Fibroblast of peridontal ligament (primary cell): ENCODE data around the gene CCN5.
"Not testable (repeated sequence)": the region's sequence is repeated elsewhere in the genome, so short reads cannot be mapped to it uniquely, and the experiment has no call there.

Experiments used
- DNase-seq: peaks from one replicate; pipeline ENCODE4 v3.0.0-alpha.2; 2010; ENCODE audit errors: extremely low read depth

The CCN5 gene

DNA sequence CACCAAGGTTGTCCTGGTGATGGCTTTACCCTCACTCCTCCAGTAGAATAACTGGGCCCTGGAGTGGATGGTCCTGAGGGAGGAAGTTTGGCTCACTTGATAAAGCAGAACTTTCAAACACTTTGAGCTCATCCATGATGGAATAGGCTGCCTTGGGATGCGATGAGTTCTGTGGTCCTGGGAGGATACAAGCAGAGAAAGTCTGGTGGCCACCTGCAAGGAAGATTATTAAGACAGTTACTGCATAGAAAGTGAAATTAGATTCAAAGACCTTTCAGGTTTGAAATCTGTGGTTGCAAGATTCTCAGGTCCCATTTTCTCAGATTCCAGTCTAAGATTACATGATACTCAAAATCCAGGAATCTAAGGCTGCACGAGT is 19.9 kb upstream of the CCN5 start:
- DNase-seq: no peak

DNA sequence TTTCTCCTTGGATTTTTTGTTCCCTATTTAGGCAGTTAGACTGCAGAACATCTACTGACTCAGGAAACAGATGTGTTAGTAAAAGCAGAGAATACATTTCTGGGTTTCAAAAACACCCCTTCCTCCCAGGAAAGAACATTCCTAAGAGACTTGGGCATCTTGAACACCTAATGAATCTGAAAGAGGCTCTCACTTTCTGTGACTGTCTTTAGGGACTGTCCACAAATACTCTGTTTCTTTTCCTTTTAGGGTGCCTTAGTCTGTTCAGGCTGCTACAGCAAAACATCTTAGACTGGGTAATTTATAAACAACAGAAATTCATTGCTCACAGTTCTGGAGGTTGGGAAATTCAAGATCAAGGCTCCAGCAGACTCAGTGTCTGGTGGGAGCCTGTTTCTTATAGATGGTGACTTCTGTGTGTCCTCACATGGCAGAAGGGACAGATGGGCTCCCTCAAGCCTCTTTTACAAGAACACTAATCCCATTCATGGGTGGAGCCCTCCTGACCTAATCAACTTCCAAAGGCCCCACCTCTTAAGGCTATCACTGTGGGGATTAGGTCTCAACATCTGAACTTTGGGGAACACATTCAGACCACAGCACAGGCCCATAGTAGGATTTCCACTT is 19.4 kb upstream of the CCN5 start:
- peak; percentile 85 for DNase-seq

DNA sequence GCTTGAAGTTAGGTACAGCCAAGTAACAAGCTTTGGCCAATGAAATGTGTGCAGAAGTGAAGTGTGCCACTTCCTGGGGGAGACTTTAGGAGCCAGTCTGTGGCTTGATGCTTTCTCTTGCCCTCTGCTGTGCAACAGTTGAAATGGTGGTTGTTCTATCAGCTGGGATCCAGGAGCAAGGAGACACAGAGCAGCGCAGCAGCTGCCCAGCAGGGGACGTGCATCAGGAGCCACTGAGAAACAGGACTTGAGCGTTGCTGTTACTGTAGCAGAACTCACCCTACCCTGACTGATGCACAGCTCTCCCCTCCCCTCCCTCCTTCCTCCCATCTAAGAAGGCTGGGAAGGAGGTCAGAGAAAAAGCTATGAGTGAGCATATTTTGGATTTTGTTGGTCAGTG is 18.9 kb upstream of the CCN5 start:
- no peak for DNase-seq

DNA sequence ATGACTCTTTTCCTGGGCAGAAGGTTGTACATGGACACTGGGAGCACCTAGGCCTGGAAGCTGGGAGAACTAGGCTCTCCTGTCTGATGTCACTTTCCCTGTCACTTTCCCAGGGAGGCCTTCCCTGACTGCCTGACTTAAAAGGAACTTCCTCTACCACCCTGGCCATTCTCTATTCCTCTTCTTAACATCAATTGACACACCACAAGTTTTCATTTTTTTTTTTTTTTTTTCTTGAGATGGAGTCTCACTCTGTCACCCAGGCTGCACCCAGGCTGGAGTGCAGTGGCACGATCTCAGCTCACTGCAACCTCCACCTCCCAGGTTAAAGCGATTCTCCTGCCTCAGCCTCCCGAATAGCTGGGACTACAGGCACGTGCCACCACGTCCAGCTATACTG is 18.1 kb upstream of the CCN5 start:
- not testable (repeated sequence) for DNase-seq

DNA sequence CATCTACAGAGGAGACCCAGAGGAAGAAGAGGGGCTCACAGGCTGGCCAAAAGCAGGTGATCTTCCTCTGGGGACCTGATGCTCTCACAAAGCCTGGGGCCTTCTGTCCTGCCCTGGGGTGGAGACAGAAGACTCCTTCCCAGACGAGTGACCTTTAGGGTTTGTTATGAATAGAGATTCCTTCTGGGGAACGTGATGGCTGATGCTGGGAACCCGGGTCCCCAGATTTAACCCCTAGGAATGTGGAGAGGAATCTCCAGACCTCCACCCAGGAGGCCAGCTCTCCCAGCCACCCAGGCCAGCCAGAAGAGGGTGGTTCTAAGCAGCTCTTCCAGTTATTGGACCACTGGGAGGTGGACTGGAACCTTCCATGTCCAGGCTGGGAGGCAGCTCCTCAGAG is 16.8 kb upstream of the CCN5 start:
- DNase-seq: no peak

DNA sequence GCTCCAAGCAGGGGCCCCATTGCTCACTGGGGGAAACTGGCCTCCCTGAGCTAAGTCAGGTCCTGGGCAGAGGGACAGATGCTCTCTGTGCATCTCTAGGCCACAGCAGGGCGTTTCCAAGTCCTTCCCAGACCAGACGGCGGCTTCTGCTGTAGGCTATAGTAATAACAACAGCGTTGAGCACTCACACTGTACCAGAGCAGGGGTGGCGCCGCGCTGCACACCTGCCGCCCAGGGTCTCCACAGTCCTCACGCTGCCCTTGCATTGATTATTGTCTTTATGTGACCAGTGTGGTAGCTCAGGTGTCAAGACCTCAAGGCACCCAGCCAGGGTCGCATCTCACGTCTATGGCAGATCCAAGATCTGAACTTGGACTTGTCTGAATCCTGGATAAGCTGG is 14.9 kb upstream of the CCN5 start:
- DNase-seq: no peak

DNA sequence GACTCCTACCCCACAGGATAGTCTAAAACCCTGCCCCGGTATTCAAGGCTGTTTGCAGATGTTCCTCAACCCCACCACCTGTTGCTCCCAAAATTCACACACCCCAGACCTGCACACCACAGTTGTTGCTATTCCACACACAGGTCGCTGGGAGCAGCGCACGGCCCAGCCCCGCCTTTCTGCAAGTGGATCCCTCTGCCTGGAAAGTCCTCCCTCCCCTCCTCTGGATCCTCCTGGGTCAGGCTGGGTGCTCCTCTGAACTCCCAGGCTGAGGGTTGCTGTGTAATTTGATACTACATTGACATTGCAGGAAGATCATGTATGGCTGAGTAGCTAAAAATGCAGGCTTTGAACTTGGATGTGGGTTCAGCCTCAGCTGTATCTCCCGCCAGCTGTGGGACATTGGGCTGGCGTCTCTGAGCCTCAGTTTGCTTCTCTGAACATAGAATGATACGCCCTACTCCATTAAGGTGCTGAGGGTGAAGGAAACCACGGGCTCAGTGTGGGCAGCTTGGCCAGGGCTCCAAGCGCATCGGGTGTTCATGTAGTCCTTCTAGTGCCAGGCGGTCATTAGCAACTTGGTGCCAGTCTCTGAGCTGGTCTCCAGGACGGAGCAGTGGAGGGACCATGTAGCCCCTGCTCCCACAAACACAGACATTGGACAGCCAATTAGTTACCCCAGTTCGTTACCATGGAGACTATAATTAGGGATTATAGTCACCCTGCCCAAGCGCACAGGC is 13.9 kb upstream of the CCN5 start:
- peak; percentile 59 for DNase-seq

DNA sequence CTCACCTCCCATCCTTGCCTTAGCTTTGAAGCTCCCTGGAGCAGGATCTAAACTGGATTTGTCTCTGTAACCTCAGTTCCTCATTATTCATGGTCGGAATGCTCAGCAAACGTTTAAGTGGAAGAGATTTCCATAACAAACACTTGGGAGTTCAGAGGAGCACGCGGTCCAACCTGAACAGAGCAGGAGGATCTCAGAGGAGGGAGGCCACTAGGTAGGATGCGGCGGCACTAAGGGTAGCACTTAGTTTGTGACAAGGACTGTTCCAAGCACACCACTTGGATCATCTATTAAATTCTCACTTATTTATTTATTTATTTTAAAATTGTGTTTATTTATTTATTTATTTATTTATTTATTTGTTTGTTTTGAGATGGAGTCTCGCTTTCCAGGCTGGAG is 13.3 kb upstream of the CCN5 start:
- DNase-seq: no peak

DNA sequence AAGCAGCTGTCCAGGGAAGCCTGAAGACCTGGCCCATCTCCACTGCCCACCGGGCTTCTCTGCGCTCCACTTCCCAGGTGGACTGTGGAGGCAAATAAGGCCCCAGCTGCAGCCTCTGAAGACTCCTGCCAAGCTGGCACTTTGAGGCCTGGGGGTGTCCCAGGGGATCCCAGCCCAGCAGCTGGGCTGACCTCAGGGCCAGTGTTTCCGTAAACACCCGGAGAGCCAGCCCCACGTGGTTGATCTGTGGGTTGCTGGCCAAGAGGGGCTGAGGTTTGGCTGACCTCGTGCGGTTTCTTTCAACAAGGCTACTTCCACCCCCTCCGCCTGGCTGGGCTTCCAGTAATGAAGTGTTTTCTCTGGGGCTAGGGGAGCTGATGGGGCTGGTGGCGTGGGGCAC is 12.4 kb upstream of the CCN5 start:
- peak; percentile 99 for DNase-seq

DNA sequence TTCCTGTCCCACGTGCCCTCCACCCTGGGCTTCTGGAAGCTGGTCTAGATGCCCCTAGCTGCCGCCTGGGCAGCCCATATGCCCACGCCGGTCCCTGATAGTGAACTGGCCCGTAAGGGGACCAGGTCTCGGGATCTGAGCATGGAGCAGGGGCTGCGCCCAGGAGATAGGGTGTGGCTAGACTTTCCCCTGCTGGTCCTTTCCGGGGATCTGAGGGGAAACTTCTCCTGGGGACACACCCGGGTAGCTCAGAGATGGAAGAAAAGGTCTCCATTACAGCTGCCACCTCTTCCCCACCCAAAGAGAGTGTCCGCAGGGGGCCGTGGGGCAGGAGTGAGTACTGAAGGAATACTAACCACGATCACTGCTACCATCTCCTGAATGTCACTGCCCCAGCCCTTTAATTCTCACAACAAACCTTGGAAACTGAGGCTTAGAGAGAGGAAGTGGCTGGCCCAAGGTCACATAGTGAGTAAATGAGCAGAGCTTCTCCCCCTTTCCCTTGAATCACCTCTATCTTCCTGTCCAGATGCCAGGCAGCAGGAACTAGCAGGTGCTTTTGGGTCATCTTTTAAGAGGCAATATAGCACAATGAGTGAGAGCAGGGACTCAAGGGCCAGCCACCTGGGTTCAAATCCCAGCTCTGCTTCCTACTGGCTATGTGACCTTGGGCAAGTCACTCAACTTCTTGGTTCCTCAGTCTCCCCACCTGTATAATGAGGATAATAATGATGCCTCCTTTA is 11.8 kb upstream of the CCN5 start:
- DNase-seq: no peak

DNA sequence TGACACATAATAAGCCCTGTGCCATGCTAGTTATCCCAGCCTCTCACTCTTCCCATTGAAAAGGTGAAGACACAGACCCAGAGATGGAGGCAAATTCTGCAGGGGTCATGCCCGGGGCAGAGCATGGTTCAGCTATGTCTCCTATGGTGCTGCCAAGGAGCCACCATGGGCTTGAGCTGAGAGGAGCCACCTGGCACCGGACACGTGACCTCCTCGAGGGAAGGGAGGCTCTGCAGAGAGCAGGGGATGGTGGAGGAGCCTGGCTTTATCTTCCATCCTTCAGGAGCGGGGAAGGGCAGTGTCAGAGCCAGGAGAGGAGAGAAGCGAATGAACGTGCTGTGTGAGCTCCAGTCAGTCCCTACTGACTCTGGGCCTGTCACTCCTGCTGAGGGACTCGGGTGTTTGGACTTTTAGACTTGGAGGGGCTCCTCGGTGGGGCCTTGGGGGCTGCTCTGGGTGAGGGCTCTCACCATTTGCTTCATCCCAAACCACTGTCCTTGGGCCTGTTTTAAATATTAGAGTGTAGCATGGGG is 11.1 kb upstream of the CCN5 start:
- DNase-seq: no peak

DNA sequence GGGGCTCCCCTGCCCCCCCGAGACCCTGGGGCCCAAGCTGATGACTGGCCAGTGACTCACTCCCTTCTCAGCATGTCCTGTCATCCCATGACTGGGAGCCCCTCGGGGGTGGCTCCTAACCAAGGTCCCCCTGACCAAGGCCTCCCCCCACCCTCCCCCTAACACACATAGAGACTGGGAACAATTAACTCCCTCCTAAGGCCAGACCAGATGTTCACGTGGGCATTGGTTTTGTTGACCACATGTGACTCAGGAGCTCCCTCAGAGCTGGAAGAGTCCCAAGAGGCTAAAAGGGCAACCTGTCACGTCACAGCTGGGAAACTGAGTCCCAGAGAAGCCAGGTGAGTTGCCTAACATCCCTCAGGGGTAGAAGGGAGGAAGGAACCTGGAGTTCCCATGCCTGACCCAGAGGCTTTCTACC is 10.6 kb upstream of the CCN5 start:
- peak; percentile 93 for DNase-seq

DNA sequence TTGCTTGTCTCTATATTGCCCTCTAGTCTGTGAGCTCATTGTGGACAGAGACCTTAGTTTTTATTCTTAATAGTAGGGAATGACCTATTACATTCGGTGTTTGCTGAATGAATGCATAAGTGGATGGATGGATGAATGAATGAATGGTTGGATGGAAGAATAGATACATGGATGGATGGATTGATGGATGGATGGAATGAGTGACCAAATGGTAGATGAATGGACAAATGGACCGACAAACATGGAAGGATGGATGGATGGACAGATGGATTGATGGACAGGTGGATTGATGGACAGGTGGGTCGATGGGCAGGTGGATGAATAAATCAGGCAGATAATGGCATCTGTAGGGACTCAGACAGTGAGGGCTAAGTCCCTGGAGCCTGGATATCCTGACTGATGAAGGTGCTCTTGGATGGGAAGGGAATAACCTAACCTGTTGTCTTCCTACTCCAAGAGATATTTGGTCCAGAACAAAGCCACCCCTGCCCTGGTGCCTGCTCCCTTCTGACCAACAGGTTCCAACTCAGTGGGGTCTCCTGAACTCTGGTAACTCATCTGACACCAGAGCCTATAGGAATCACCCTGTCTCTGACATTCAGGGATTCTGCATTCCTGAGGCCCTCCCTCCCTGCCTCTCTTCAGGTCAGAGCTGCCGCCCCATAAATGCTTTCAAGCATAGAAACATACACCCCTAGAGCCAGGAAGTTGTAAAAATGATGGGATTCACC is 9.6 kb upstream of the CCN5 start:
- DNase-seq: no peak

DNA sequence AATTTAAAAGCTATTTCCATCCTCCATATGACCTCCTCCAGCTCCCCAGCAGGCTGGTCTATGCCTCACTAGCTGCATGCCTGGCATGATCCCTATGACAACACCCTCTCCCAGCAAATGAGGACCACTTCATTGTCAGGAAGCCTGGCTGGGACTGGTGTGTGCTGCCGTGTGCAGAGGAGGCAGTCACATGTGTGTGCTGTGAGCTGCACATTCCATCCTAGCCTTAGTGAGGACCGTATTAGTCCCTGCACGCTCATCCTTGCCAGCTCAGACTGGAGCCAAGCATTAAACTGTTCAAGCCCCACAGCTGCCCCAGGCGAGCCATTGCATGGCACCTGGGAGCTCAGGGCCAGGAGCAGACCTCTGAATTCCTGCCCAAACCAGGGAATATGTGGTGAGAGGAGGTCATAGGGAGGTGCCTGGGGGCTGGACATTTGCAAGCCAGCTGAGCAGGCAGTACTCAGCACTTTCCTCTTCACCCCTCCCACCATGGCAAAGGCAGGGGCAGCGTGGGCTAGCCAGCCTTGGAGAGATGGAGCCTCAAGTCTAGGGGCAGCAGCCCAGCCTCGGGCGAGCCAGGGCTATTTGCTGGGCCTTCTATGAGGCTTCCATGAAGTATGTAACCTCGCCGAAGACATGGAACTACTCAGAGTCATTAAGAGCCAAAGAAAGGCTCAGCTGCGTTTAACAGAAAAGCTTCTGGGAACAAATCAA is 8.7 kb upstream of the CCN5 start:
- peak; percentile 92 for DNase-seq

DNA sequence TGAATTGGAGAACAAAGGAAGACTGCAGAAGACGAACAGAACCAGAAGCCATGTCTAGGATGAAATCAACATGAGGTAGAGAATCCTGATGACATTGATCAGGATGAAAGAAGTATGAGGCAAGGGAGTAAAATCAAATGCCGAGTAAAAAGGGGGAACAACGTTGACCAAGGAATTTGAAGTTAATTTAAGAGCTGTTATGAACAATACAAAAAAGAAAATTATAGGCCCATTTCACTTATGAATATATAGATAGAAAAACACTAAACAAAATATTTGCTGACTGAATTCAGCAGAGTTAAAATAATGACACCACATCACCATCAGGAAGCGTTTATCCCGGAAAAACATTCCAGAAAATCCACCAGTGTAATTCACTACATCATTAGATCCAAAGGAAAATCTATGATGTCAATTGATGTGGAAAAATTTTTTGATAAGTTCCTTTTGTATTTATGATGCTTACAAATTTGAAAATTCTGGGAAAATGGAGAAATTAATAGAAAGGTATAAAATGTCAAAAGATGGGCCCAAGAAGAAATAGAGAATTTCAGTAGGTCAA is 8.1 kb upstream of the CCN5 start:
- peak; percentile 48 for DNase-seq

DNA sequence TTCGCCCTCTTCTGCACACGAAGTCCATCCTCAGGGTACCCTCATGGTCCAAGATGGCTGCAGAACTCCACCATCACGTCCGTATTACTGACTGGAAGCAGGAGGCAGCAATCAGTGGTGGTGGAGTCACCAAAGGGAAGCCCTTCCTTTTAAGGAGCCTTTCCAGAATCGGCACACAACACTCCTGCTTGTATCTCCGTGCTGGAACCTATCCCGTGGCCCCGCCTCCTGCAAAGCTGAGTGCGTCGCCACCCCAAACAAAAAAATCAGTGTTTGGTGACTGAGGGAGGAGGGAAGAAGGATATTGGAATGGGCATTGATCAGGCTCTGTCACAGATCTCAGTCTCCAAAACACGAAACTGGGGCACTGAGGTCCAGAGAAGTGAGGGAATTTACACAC is 5.8 kb upstream of the CCN5 start:
- no peak for DNase-seq

DNA sequence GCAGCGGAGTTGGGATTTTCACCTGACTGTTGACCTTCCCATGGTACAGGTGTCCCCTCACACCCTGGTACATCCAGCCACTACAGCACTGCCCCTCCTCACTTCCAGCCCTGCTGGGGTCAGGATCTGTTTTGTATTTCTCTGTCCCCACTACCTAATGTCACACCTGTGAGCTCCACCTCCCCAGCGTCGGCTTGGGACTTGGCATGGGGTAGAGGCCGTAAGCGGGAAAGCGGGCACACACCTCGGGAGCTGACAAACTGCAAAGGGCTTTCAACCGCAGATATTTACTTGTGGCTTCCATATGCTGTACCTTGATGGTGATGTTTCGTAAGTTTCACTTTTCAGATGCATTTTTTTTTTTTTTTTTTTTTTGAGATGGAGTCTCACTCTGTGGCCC is 5.4 kb upstream of the CCN5 start:
- DNase-seq: no peak

DNA sequence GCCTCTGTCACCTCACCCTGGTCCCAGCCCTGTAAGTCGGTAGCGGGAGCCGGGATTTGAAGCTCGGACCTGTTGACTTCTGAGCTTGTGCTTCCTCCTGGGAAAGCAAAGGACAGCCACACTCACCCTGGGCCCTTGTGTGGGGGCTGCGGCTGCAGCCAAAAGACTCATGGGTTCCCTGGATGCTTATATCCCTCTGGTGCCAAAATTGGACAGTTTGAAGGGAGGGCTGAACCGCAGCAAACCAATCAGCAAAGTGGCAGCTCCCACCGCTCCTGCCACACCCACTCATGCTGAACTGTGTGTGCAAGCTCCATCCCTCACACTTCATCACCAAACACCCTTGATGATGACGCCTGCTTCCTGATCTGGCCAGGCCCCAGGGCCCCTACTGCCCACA is 3.9 kb upstream of the CCN5 start:
- no peak for DNase-seq

DNA sequence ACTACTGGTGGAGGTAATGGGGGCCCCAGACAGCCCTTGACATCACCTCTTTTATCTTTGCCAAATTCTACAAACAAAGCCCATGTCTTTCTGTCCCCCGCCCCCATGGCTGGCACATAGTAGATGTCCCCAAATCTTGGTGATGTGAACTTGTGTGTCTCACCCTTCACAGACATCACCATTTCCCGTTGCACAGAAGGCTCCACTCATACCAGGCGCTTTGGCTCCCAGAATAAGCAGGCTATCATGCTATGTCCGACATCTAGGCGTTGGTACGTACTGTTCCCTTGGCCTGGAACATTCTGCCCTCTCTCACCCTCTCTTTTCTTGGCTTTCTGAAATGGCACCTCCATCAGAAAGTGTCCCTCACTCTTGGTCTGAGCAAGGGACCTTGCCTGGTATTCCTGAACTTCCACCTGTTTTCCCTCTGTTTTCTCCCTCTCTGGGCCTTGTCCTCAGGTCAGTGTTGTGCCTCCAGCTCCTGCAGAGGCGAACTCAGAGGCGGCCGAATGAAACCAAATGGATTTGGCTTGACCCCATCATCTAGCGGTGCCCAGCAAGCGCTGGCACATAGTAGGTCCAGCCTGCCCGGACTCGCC is 968 bp upstream of the CCN5 start:
- DNase-seq: no peak

DNA sequence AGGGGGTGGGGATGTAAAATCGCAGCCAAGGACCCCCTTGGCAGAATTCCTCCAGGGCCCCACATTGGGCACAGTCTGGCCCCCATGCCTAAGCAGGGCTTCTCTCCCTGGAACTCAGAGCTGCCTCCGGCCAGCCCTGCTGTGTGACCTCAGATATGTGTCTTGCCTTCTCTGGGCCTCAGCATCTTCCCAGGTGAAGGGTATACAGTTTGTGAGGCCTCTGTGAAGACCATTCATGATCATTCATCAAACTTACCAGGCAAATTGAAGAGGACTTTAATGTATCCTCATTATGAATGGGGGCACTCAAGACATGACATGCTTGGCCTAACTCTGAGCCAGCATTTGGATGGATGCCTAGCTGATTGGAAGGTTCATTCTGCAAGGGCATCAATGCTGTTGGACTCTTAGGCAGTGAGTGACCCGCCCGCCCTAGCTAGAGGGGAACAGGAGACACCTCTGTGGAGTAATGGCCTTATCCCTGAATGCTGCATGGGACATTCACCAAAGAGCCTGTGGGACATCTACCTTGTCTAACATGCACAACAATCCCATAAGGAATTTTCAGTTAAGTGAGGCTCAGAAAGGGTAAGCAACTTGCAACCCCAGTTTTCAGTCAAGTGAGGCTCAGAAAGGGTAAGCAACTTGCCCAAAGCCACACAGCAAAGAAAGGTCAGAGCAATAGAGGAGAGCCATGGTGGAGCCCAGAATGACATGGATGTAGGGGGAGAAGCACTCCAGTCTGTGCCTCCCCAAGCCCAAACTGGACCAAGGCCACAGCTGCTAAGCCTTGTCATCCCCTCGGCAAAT is 535 bp downstream of the CCN5 start:
- no peak for DNase-seq
